ENCODE results near the gene DEPDC1B.
"Not testable (repeated sequence)": the region's sequence is repeated elsewhere in the genome, so short reads cannot be mapped to it uniquely, and the experiment has no call there.

Gene DEPDC1B

GRCh38 chr5:60638300-60638699 lies 61.7 kb downstream of the DEPDC1B start:
- DNase-seq, result no peak

DNA sequence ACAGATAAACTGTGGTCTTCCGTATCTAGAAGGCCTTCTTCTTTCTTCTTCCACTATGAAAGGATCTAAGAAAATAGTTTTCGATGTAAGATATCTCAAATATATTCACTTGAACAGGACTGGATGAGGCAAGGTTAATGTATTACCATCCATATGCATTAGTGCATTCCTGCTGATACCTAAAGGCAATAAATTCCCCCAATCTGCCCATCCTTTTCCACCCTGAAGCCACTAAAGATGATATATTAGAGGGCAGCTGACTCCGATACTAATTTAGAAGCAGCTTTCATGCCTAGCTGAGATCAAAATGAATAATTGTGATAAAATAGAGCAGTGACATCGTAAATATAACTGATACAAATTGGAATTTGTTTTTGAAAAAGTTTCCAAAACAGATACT lies 63.3 kb downstream of the DEPDC1B start:
- no peak for DNase-seq

DNA sequence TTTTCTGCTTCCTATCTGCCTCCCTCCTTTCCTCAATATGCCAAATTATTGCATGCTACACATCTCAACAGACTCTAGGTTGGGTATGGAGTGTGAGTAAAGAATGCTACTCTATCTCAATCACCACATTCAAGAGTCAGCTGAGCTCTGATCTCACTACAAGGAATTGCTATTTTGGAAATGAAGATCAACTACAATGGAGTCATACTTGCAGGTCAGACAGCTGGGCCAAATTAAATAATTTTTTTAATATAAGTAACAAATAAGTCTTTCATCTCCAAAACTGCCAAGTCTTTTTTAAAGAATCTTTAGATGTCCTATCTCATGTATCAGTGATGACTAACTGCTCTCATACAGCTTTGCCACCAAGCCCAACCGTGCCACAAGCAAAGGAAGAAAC lies 64.0 kb downstream of the DEPDC1B start:
- no peak for DNase-seq

DNA sequence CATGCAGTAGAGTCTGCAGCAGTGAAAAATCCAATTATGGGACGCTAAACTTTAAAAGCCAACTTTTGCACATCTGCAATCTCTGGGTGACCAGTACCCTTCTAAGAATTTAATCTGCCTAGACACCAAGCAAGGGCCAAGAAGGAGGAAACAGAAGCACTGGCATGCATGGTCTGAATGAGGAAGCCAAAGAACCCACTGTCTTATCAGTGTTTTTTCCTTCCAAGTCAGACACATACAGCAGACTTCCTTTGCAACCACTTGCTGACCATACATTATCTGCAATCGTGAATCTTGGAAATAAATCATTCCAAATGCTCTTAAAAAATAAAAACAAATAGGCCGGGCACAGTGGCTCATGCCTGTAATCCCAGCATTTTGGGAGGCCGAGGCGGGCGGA lies 65.9 kb downstream of the DEPDC1B start:
- no peak for DNase-seq

DNA sequence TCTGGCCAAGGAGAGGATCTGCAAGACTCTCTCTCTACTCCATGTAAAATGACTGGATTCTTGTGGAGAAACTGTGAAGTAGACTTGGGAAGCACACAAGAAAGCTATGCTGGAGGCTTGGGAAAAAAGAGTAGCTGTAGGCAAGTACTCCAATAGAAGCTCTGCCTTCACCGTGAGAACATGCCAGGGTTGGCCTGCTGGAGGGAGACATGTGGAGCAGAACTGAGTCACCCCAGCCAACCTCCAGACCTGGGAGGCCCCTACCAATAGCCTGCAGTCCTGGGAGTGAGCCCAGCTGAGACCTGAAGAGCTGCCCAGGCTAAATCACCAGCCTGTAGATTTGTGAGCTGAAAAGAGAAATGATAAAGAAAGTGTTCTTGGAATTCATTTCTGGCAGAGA lies 66.6 kb downstream of the DEPDC1B start:
- no peak for DNase-seq

DNA sequence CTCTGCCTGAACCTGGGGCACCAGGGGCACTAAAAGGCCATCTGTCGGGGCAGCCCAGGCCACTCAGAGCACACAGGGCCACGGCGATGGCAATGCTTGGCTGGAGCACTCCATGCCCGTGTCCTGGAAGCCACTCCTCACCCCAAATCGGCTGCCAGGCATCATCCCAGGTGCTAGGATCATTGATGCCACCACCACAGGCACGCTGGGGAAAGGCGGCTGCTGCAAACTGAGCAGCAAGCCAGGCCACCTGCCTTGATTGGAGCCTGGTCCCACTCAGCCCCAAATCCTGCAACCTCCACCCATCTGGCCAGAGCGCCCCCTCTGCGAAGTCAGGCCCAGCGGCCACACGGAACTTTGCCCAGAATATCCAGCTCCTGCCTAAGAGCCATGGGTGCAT lies 67.8 kb downstream of the DEPDC1B start:
- no peak for DNase-seq

DNA sequence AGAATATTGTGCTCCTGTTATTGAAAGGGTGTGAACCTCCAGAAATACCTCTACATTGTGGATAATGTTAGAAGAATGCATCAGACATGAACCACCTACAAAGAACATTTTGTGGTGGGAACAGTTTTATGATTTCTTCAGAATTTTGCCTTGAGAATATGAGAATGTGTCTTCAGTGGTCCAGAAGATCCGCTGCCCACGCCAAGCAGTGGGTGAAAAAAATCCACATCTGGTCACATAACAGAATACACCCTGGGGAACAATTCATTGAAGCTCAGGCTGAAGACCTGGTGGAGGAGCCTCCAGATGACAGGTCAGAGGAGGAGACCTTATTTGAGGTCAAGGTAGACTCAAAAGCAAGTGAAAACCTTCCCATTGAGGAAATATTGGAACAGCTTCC lies 69.1 kb downstream of the DEPDC1B start:
- DNase-seq, result no peak

- DNase-seq, result no peak
These were observed 69.8 kb downstream of the DEPDC1B start for GRCh38 chr5:60630179-60630578.

DNA sequence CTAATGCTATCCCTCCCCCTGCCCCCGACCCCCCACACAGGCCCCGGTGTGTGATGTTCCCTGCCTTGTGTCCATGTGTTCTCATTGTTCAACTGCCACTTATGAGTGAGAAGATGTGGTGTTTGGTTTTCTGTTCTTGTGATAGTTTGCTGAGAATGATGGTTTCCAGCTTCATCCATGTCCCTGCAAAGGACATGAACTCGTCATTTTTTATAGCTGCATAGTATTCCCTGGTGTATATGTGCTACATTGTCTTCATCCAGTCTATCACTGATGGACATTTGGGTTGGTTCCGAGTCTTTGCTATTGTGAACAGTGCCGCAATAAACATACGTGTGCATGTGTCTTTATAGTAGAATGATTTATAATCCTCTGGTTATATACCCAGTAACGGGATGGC lies 75.1 kb downstream of the DEPDC1B start:
- DNase-seq, result not testable (repeated sequence)

- DNase-seq, result not testable (repeated sequence)
These were observed 79.2 kb downstream of the DEPDC1B start for GRCh38 chr5:60620752-60621151.

GRCh38 chr5:60613826-60614225 lies 86.1 kb downstream of the DEPDC1B start:
- DNase-seq, result no peak

GRCh38 chr5:60611099-60611740 lies 88.7 kb downstream of the DEPDC1B start:
- no peak for DNase-seq

DNA sequence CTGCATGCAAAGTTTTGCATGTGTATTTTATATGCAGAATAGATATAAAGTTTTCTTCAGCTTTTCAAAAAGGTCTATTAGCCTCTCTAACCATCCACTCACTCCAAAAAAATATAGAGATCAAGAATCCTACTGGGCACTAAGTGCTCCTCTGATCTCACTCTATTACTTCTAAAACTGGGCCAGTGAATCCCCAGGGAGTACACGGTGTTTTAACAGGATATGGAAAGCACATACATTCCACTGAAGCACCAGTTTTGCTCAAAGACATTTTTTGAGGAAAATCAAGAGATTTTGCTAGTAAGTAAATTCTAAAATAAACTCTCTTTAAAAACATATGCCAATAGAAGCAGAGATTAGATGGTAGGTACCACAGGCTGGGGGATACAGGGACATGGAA lies 95.2 kb downstream of the DEPDC1B start:
- DNase-seq, result no peak

DNA sequence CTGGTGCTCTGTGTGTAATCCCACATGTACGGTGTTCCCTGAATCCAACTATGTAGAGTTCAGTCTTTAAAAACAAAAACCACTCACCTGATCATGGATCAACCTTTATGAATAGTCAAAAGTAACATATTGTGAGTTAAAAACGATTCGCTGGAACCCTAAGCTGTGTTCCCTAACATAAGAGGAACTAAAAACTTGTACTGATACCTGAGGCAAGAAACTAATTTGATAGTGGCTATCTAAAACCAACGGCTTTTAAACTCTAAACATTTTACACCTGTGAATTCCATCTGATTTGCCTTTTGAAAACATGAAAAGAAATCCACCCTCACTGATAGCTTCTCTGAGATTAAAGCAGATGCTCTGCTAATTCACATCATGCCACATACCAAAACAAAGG lies 101.5 kb downstream of the DEPDC1B start:
- DNase-seq, result no peak

GRCh38 chr5:60597572-60598320 lies 102.2 kb downstream of the DEPDC1B start:
- no peak for DNase-seq

DNA sequence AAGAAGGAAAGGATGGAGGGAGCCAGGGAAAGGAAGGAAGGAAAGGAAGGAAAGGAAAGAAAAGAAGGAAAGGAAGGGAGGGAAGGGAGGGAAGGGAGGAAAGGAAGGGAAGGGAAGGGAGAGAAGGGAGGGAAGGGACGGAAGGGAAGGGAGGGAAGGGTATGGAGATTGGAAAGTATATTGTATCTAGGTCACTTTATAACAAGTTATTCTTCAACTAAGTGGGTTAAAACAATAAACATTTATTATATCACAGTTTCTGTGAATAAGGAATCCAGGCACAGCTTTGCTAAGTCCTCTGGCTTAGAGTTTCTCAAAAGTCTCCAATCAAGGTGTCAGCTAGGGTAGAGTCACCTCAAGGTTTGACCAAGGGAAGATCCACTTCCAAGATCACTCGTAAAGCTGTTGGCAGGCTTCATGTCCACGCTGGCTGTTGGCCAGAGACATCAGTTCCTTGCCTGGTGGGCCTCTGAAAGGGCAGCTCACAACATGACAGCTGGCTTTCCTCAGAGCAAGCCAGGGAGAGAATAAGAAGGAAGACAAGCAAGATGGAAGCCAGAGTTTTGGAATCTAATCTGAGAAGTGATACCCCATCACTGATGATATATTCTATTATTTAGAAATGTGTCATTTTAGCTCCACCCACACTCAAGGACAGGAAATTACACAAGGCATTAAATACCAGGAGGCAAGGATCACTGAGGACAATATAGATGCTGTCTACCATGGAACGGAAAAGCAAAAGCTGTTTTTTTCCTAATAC lies 105.1 kb downstream of the DEPDC1B start:
- DNase-seq, result no peak

- no peak for DNase-seq
These were observed 109.8 kb downstream of the DEPDC1B start for GRCh38 chr5:60590172-60590571.

DNA sequence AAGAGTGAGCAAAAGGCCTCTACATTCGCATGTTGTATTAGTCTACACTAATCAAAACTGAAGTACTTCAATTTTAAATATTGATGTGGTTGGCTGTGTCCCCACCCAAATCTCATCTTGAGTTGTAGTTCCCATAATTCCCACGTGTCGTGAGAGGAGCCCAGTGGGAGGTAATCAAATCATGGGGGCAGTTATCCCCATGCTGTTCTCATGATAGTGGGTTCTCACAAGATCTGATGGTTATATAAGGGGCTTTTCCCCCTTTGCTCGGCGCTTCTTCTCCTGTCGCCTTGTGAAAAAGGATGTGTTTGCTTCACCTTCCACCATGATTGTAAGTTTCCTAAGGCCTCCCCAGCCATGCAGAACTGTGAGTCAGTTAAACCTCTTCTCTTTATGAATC lies 112.7 kb downstream of the DEPDC1B start:
- DNase-seq, result not testable (repeated sequence)

GRCh38 chr5:60586307-60586901 lies 113.6 kb downstream of the DEPDC1B start:
- no peak for DNase-seq

DNA sequence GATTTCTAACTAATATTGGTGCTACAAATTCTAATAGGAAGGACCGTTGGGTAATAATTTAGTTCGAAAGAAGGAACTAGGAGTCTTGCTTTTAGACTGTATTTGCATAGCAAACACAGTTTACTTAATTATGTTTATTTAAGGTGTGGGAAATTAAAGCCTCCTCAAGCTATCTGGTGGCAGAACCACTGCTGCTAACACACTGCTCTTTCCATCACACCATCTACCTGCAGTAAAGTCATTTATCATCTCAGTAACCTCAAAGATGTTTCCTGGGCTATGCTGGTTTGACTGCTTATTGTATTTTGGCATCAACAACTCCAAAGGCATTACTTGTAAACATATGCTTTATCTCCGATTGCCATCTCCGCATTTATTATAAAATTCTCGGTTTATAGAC lies 114.3 kb downstream of the DEPDC1B start:
- DNase-seq, result no peak

GRCh38 chr5:60584304-60584703 lies 115.7 kb downstream of the DEPDC1B start:
- DNase-seq, result no peak

GRCh38 chr5:60583616-60584015 lies 116.3 kb downstream of the DEPDC1B start:
- no peak for DNase-seq

GRCh38 chr5:60578315-60578714 lies 121.7 kb downstream of the DEPDC1B start:
- DNase-seq, result no peak

DNA sequence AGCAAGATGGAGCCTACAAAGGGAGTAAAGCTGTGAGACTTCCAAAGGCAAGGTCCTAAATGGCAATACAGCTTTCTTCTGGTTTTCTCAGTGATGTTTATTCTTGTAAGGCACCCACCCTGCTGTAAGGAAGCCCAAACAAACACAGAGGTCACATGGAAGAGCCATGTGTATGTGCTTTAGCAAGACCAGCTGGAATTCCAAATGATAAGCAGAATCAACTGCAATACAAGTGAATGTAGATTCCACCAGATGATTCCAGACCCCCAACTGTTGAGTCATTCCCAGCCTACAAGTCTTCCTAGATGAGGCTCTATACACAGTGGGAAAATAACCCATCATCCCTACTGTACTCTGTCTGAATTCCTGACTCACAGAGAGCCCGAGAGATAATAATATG lies 122.8 kb downstream of the DEPDC1B start:
- no peak for DNase-seq

All from right forelimb (tissue), 1 donor.